ENCODE data around the gene CORIN.

CORIN gene

GRCh38 chr4:47720787-47721186, 117.1 kb downstream of the CORIN start:
- no peak for TF ChIP-seq CTCF (IDR thresholded peaks at IDR 0.05; ENCODE audit: insufficient read depth, low read depth, low read length, missing control alignments)
- no peak overlapping the region for H3K4me3 ChIP-seq (ENCODE audit: low read depth, low read length)
- DNase-seq (ENCODE audit: low read depth) = no peak

- no peak for TF ChIP-seq CTCF (IDR thresholded peaks at IDR 0.05; ENCODE audit: insufficient read depth, low read depth, low read length, missing control alignments)
- DNase-seq (ENCODE audit: low read depth) = no peak
- H3K4me3 ChIP-seq (ENCODE audit: low read depth, low read length) = no peak overlapping the region
Observed at GRCh38 chr4:47719576-47719975, 118.3 kb downstream of the CORIN start.

GRCh38 chr4:47718696-47719095, 119.2 kb downstream of the CORIN start:
- no peak for DNase-seq (ENCODE audit: low read depth)
- no peak overlapping the region for H3K4me3 ChIP-seq (ENCODE audit: low read depth, low read length)
- TF ChIP-seq CTCF (IDR thresholded peaks at IDR 0.05; ENCODE audit: insufficient read depth, low read depth, low read length, missing control alignments) = no peak

GRCh38 chr4:47717188-47717587, 120.7 kb downstream of the CORIN start:
- H3K4me3 ChIP-seq (ENCODE audit: low read depth, low read length) = no peak overlapping the region
- TF ChIP-seq CTCF (IDR thresholded peaks at IDR 0.05; ENCODE audit: insufficient read depth, low read depth, low read length, missing control alignments) = no peak
- DNase-seq (ENCODE audit: low read depth) = no peak

GRCh38 chr4:47715716-47716416, 122.0 kb downstream of the CORIN start:
- no peak overlapping the region for H3K4me3 ChIP-seq (ENCODE audit: low read depth, low read length)
- TF ChIP-seq CTCF (IDR thresholded peaks at IDR 0.05; ENCODE audit: insufficient read depth, low read depth, low read length, missing control alignments) = no peak
- no peak for DNase-seq (ENCODE audit: low read depth)

GRCh38 chr4:47714269-47714668, 123.6 kb downstream of the CORIN start:
- H3K4me3 ChIP-seq (ENCODE audit: low read depth, low read length) = no peak overlapping the region
- DNase-seq (ENCODE audit: low read depth) = no peak
- no peak for TF ChIP-seq CTCF (IDR thresholded peaks at IDR 0.05; ENCODE audit: insufficient read depth, low read depth, low read length, missing control alignments)
